Neural progenitor cell (in vitro differentiated cells): Measurements from ENCODE around the gene NUCB2. TPM values are rescaled to one million over a fixed set of nuclear protein-coding genes. Genes with fewer than 3 reads are reported as not detected.

ENCODE experiments used
- DNase-seq: peaks from one replicate; pipeline ENCODE4 v3.0.0-alpha.2; 2016; ENCODE audit warnings: low spot score
- H2AFZ ChIP-seq: fragments of 200-600 bp; sonication (generic); replicated peaks from 2 replicates; pipeline ENCODE4 v1.6.1; 2016; ENCODE audit warnings: antibody characterized with exemption
- H3F3A ChIP-seq: fragments of 200-600 bp; sonication (generic); 2 replicates; pipeline ENCODE4 v1.6.1; 2016; ENCODE audit warnings: antibody characterized with exemption, low read depth
- H3K27ac ChIP-seq: fragments of 200-600 bp; sonication (generic); 2 replicates; pipeline ENCODE4 v1.5.1; 2016; ENCODE audit warnings: mild to moderate bottlenecking
- H3K27me3 ChIP-seq: fragments of 200-600 bp; sonication (generic); 2 replicates; pipeline ENCODE4 v1.6.1; 2016; ENCODE audit warnings: mild to moderate bottlenecking, moderate library complexity
- H3K36me3 ChIP-seq: fragments of 200-600 bp; sonication (generic); 2 replicates; pipeline ENCODE4 v1.5.1; 2016
- H3K4me1 ChIP-seq: fragments of 200-600 bp; sonication (generic); 2 replicates; pipeline ENCODE4 v1.6.1; 2016; ENCODE audit warnings: mixed run types
- H3K4me2 ChIP-seq: fragments of 200-600 bp; sonication (generic); 2 replicates; pipeline ENCODE4 v1.6.1; 2016
- H3K4me3 ChIP-seq: fragments of 200-600 bp; sonication (generic); 2 replicates; pipeline ENCODE4 v1.5.1; 2016
- H3K79me2 ChIP-seq: fragments of 200-600 bp; sonication (generic); 2 replicates; pipeline ENCODE4 v1.6.1; 2016; ENCODE audit warnings: low read depth
- H3K9ac ChIP-seq: fragments of 200-600 bp; sonication (generic); 2 replicates; pipeline ENCODE4 v1.6.1; 2016
- H3K9me3 ChIP-seq: fragments of 200-600 bp; sonication (generic); 2 replicates; pipeline ENCODE4 v1.5.1; 2016; ENCODE audit warnings: low read depth
- H4K20me1 ChIP-seq: fragments of 200-600 bp; sonication (generic); 2 replicates; pipeline ENCODE4 v1.6.1; 2016; ENCODE audit warnings: low read depth
- H3K27ac Mint-ChIP-seq: 3 replicates; pipeline ENCODE4 v1.8.0; 2021; ENCODE audit warnings: mixed read lengths
- H3K27me3 Mint-ChIP-seq: 2 replicates; pipeline ENCODE4 v1.8.0; 2022; ENCODE audit warnings: low read depth, mild to moderate bottlenecking, inconsistent platforms, moderate library complexity, mixed read lengths; ENCODE audit not compliant: insufficient read depth
- H3K36me3 Mint-ChIP-seq: 3 replicates; pipeline ENCODE4 v1.8.0; 2021; ENCODE audit warnings: mixed read lengths
- H3K4me1 Mint-ChIP-seq: 3 replicates; pipeline ENCODE4 v1.8.0; 2021; ENCODE audit warnings: mixed read lengths
- H3K4me3 Mint-ChIP-seq: 3 replicates; pipeline ENCODE4 v1.8.0; 2021; ENCODE audit warnings: mild to moderate bottlenecking, moderate library complexity, mixed read lengths
- H3K9me3 Mint-ChIP-seq: 3 replicates; pipeline ENCODE4 v1.8.0; 2020; ENCODE audit warnings: mixed read lengths
- EZH2 ChIP-seq: fragments of 200-600 bp; sonication (generic); IDR thresholded peaks from 2 replicates; pipeline ENCODE4 v1.6.1; 2017; ENCODE audit warnings: antibody characterized with exemption, mild to moderate bottlenecking, moderate library complexity
- EZH2phosphoT487 ChIP-seq: fragments of 200-600 bp; sonication (generic); IDR thresholded peaks from 2 replicates; pipeline ENCODE4 v1.6.1; 2017; ENCODE audit warnings: antibody characterized with exemption
- total RNA-seq: library from RNA; depleted of rRNA; stranded (reverse); fragments of >200 nt; gene quantifications from 2 replicates; pipeline ENCODE4 v1.2.3, GENCODE V29; 2015; ENCODE audit warnings: low replicate concordance
- TF ChIP-seq, protein P1 (sequence below): fragments of 200-600 bp; sonication (generic); IDR thresholded peaks from 2 replicates; pipeline ENCODE4 v1.5.1; 2017; ENCODE audit warnings: antibody characterized with exemption, mild to moderate bottlenecking

The NUCB2 gene
- total RNA-seq, 1 donor from 2014 or later: 80.1 TPM

DNA sequence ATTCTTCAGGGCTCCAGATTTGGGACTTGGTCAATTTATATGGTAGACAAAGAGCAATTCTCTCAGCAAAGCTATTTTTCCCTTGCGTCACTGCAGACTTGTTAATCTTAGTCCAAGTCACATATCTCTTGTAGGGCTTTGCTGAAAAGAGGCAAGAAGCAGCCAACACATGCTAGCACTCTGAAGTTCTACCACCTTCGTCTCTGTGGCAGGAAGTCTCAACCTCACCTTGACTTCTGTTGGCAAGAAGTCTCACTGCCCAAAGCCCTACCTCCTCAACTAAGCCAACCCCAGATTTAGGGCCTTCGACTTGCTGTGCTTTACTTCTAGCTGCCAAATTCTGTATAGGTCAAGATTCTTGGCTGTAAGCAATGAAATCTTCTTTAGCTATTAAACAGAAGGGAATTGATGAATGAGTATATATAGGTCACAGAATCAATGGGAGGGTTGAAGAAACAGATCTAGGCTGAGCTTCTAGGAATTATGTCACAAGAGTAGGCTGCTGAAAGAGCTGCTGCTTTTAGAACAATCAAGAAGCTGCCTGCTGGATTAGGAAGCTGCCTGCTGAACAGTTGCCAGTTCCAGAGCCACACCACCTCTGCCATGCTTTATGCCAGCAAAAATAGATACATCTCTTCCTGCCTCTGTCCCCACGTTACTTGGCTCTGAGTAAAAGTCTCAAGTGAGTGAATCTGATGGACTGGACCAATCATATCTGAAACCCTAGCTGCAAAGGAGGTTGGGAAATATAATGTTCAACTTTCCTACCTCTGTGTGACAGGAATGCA, 57.5 kb downstream of the NUCB2 start:
- Mint-ChIP-seq H3K4me3 (no peak overlapping the region), H3K27me3 (no peaks in the 10 kb centered on the region), H3K36me3 (no peaks in the 10 kb centered on the region), H3K9me3 (no peaks in the 10 kb centered on the region), H3K27ac (no peak overlapping the region), H3K4me1 (no peaks in the 10 kb centered on the region)
- no peak overlapping the region for H3K4me3 ChIP-seq
- H3F3A ChIP-seq: no peaks in the 10 kb centered on the region
- H3K27ac ChIP-seq: no peak overlapping the region
- no peaks in the 10 kb centered on the region for H3K4me1 ChIP-seq
- no peak overlapping the region for H3K4me2 ChIP-seq
- no peaks in the 10 kb centered on the region for H3K79me2 ChIP-seq
- H2AFZ ChIP-seq: no peak overlapping the region
- DNase-seq: no peak
- no peaks in the 10 kb centered on the region for H3K9me3 ChIP-seq
- no peaks in the 10 kb centered on the region for H3K27me3 ChIP-seq
- TF ChIP-seq EZH2 (no peak), EZH2phosphoT487 (no peak)
- TF ChIP-seq, protein P1, sequence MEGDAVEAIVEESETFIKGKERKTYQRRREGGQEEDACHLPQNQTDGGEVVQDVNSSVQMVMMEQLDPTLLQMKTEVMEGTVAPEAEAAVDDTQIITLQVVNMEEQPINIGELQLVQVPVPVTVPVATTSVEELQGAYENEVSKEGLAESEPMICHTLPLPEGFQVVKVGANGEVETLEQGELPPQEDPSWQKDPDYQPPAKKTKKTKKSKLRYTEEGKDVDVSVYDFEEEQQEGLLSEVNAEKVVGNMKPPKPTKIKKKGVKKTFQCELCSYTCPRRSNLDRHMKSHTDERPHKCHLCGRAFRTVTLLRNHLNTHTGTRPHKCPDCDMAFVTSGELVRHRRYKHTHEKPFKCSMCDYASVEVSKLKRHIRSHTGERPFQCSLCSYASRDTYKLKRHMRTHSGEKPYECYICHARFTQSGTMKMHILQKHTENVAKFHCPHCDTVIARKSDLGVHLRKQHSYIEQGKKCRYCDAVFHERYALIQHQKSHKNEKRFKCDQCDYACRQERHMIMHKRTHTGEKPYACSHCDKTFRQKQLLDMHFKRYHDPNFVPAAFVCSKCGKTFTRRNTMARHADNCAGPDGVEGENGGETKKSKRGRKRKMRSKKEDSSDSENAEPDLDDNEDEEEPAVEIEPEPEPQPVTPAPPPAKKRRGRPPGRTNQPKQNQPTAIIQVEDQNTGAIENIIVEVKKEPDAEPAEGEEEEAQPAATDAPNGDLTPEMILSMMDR: no peak
- no peak overlapping the region for H3K9ac ChIP-seq
- H3K36me3 ChIP-seq: no peaks in the 10 kb centered on the region
- H4K20me1 ChIP-seq: no peaks in the 10 kb centered on the region

DNA sequence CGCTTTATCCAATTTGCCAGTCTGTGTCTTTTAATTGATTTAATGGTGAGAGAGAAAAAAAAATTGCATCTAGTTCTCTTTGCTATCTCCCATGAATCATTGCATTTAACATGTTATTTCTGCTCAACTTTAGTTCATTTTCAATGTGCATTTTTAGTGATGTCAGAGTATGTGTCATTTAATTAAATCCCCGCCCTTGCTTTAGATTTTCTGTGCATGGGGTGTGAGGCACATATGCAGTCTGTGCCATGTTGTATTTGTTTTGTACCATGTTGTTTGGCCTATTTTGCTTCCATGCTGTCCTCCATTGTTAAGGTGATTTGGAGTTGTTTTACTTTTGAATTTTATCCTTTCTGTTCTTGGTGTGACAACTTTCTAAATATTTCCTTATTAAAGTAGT, 66.7 kb downstream of the NUCB2 start:
- H4K20me1 ChIP-seq: no peaks in the 10 kb centered on the region
- peaks cover 4% of the 10 kb centered on the region for H3K4me1 ChIP-seq
- H3K79me2 ChIP-seq: no peaks in the 10 kb centered on the region
- H3F3A ChIP-seq: no peaks in the 10 kb centered on the region
- H3K9me3 ChIP-seq: no peaks in the 10 kb centered on the region
- no peak overlapping the region for H3K4me2 ChIP-seq
- H3K4me3 ChIP-seq: no peak overlapping the region
- no peak overlapping the region for H3K27ac Mint-ChIP-seq
- no peaks in the 10 kb centered on the region for H3K27me3 ChIP-seq
- H3K36me3 ChIP-seq: no peaks in the 10 kb centered on the region
- H3K4me1 Mint-ChIP-seq: no peaks in the 10 kb centered on the region
- H3K9me3 Mint-ChIP-seq: no peaks in the 10 kb centered on the region
- H2AFZ ChIP-seq: no peak overlapping the region
- H3K36me3 Mint-ChIP-seq: no peaks in the 10 kb centered on the region
- no peak overlapping the region for H3K4me3 Mint-ChIP-seq
- TF ChIP-seq, protein P1: no peak
- TF ChIP-seq EZH2phosphoT487: no peak
- no peak overlapping the region for H3K9ac ChIP-seq
- no peaks in the 10 kb centered on the region for H3K27me3 Mint-ChIP-seq
- H3K27ac ChIP-seq: no peak overlapping the region
- no peak for DNase-seq

DNA sequence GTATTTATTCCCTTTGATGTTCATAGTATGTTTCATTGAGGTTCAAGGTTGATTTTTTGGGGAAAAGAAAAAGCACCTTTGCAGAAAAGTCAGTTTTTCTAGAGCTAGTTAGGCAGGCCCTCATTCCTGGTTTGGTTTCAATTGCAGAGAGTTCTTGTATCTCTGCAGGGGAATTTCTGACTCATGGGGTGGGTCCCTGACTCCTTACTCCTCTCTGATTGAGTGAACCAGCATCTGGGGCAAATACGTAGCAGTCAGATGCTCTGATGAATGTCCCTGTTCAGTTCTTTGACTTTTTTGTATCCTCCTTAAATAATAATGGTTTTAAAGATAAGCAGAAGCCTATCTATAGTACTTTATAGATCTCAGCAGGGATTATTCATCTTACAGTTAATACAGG, 67.4 kb downstream of the NUCB2 start:
- TF ChIP-seq, protein P1: no peak
- no peak for TF ChIP-seq EZH2
- no peak for TF ChIP-seq EZH2phosphoT487
- no peaks in the 10 kb centered on the region for H3K9me3 ChIP-seq
- H3F3A ChIP-seq: no peaks in the 10 kb centered on the region
- H3K79me2 ChIP-seq: no peaks in the 10 kb centered on the region
- no peak overlapping the region for H3K9ac ChIP-seq
- H3K4me1 ChIP-seq: peaks cover 4% of the 10 kb centered on the region
- no peaks in the 10 kb centered on the region for H3K4me1 Mint-ChIP-seq
- H3K36me3 Mint-ChIP-seq: no peaks in the 10 kb centered on the region
- H3K4me2 ChIP-seq: no peak overlapping the region
- H3K36me3 ChIP-seq: no peaks in the 10 kb centered on the region
- no peaks in the 10 kb centered on the region for H3K27me3 Mint-ChIP-seq
- no peak overlapping the region for H3K27ac ChIP-seq
- H4K20me1 ChIP-seq: no peaks in the 10 kb centered on the region
- H3K9me3 Mint-ChIP-seq: no peaks in the 10 kb centered on the region
- H3K27ac Mint-ChIP-seq: no peak overlapping the region
- no peak for DNase-seq
- no peak overlapping the region for H2AFZ ChIP-seq
- peaks cover under 1% of the 10 kb centered on the region for H3K27me3 ChIP-seq
- H3K4me3 ChIP-seq: no peak overlapping the region
- H3K4me3 Mint-ChIP-seq: no peak overlapping the region
